ENCODE results near the gene NFYC.

The NFYC gene

GRCh38 chr1:40785446-40785845 lies 93.9 kb downstream of the NFYC start:
- H3K4me3 ChIP-seq (ENCODE audit: low read depth, low read length): no peak overlapping the region
- no peak for TF ChIP-seq CTCF (IDR thresholded peaks at IDR 0.05; ENCODE audit: low read depth, low read length)

GRCh38 chr1:40786171-40786994 lies 94.9 kb downstream of the NFYC start:
- TF ChIP-seq CTCF (IDR thresholded peaks at IDR 0.05; ENCODE audit: low read depth, low read length): no peak
- no peak overlapping the region for H3K4me3 ChIP-seq (ENCODE audit: low read depth, low read length)

- TF ChIP-seq CTCF (IDR thresholded peaks at IDR 0.05; ENCODE audit: low read depth, low read length): no peak
- H3K4me3 ChIP-seq (ENCODE audit: low read depth, low read length): no peak overlapping the region
Measured at GRCh38 chr1:40786995-40787705, 95.6 kb downstream of the NFYC start.

- TF ChIP-seq CTCF (IDR thresholded peaks at IDR 0.05; ENCODE audit: low read depth, low read length): no peak
- no peak overlapping the region for H3K4me3 ChIP-seq (ENCODE audit: low read depth, low read length)
Measured at GRCh38 chr1:40787737-40788560, 96.4 kb downstream of the NFYC start.

- TF ChIP-seq CTCF (IDR thresholded peaks at IDR 0.05; ENCODE audit: low read depth, low read length): no peak
Measured at GRCh38 chr1:40788561-40789341, 97.2 kb downstream of the NFYC start.

GRCh38 chr1:40789342-40789598 lies 97.8 kb downstream of the NFYC start:
- no peak for TF ChIP-seq CTCF (IDR thresholded peaks at IDR 0.05; ENCODE audit: low read depth, low read length)
- H3K4me3 ChIP-seq (ENCODE audit: low read depth, low read length): no peak overlapping the region

More at GRCh38 chr1:40788561-40789341, 97.2 kb downstream of the NFYC start:
- H3K4me3 ChIP-seq (ENCODE audit: low read depth, low read length): no peak overlapping the region

All from WI38 (cell line).